GM12865 (cell line): ENCODE measurements around the gene PLA2G6.

Source experiments
- DNase-seq: peaks from one replicate; pipeline ENCODE4 v3.0.0; 2010; ENCODE audit warnings: low read depth
- H3K4me3 ChIP-seq: 2 replicates; pipeline ENCODE4 v1.5.1; 2011; ENCODE audit warnings: mild to moderate bottlenecking, low read depth, low read length, control low read depth
- CTCF ChIP-seq: IDR thresholded peaks from 2 replicates; pipeline ENCODE4 v1.5.1; 2011; ENCODE audit warnings: low read length, control low read depth, low read depth, inconsistent platforms; ENCODE audit not compliant: insufficient read depth; ENCODE audit errors: missing control alignments

The PLA2G6 gene

GRCh38 chr22:38086942-38087341, 94.7 kb downstream of the PLA2G6 start:
- no peak for TF ChIP-seq CTCF
- no peak for DNase-seq
- H3K4me3 ChIP-seq, result no peak overlapping the region

- DNase-seq, result no peak
- no peak overlapping the region for H3K4me3 ChIP-seq
- no peak for TF ChIP-seq CTCF
Measured at GRCh38 chr22:38086001-38086845, 95.4 kb downstream of the PLA2G6 start.

- DNase-seq, result no peak
- no peak for TF ChIP-seq CTCF
- H3K4me3 ChIP-seq, result no peak overlapping the region
Measured at GRCh38 chr22:38085501-38085900, 96.1 kb downstream of the PLA2G6 start.

GRCh38 chr22:38085056-38085455, 96.6 kb downstream of the PLA2G6 start:
- no peak overlapping the region for H3K4me3 ChIP-seq
- DNase-seq, result no peak
- TF ChIP-seq CTCF, result no peak

- no peak for TF ChIP-seq CTCF
- no peak for DNase-seq
- H3K4me3 ChIP-seq, result no peak within 1 kb of the TSS
Measured at GRCh38 chr22:38083931-38084631, 97.5 kb downstream of the PLA2G6 start, which contains the start of gene SLC16A8. SLC16A8 (minus strand) TSS chr22:38084184; CDS start chr22:38082873, 1,311 bp downstream.

GRCh38 chr22:38082986-38083710, 98.5 kb downstream of the PLA2G6 start:
- H3K4me3 ChIP-seq, result no peak overlapping the region
- TF ChIP-seq CTCF, result no peak
- no peak for DNase-seq
